ENCODE measurements around the gene LDHAL6B.

DNA sequence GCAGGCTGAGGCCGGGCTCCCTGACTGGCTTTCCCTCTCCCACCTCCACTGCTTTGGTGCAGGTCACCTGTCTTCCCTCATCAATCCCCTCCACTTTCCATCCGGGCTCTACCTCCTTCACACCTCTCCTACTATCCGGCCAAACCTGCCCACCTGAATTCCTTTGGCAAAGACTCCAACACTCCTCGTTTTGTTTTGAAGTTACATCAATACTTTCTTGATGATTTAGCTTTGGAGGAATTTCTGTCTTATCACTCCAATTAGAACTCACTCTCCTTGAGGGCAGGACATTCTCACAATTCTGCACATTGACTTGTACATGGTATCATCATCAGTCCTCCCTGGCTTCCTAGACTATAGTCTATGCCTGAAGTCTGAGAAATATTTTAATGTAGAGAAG, 20.4 kb downstream of the LDHAL6B start:
- TF ChIP-seq GATA2 (IDR thresholded peaks at IDR 0.05; ENCODE audit: low read depth, low read length): no peak
- TF ChIP-seq GATA3 (IDR thresholded peaks at IDR 0.05; ENCODE audit: low read depth, low read length): no peak
